ENCODE results near the gene FAM161A.

DNA sequence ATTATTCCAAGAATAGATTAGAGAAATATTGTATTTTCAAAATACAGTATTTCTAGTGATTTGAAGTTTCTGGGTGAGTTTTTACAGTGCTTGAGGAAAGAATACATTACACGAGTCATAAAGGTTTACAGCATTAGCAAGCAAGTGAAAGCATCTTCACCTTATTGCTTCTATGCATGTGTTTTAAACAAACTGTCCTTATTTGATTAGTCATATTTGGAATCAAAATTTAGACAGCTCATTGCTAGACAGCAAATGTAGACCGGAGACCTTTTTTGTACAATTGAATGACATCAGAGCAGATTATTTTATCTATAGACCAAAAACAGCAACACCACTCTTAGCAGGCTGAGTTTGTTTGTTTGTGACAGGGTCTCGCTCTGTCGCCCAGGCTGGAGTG is 69.2 kb downstream of the FAM161A start:
- no peak for TF ChIP-seq POLR2A (IDR thresholded peaks at IDR 0.05)
- no peak for TF ChIP-seq CTCF (IDR thresholded peaks at IDR 0.05)
